Measurements from ENCODE around the gene ADGRG6.

GRCh38 chr6:142300302-142300701 is 1.5 kb upstream of the ADGRG6 start:
- no peak for TF ChIP-seq EZH2 (IDR thresholded peaks at IDR 0.05; ENCODE audit: low read length, missing control alignments)
- no peak for TF ChIP-seq CTCF (conservative IDR thresholded peaks at IDR 0.05 in 1 of 2, IDR thresholded peaks at IDR 0.05 in 1 of 2; ENCODE audit: low read depth in 1 of 2, low read length in 2 of 2)
